Progenitor cell of endocrine pancreas (in vitro differentiated cells): ENCODE measurements around the gene CCDC158. TPM values are rescaled to one million over a fixed set of nuclear protein-coding genes. Genes with fewer than 3 reads are reported as not detected.

ENCODE experiments used
- DNase-seq: peaks from one replicate; pipeline ENCODE4 v3.0.0; 2021; ENCODE audit warnings: low spot score; ENCODE audit not compliant: unreplicated experiment
- H3K27ac Mint-ChIP-seq: 2 replicates; pipeline ENCODE4 v1.8.0; 2021; ENCODE audit warnings: mild to moderate bottlenecking, moderate library complexity, mixed read lengths
- H3K27me3 Mint-ChIP-seq: 2 replicates; pipeline ENCODE4 v1.8.0; 2021; ENCODE audit warnings: mixed read lengths
- H3K36me3 Mint-ChIP-seq: 2 replicates; pipeline ENCODE4 v1.8.0; 2022; ENCODE audit warnings: mixed read lengths; ENCODE audit not compliant: insufficient read depth
- H3K4me1 Mint-ChIP-seq: 2 replicates; pipeline ENCODE4 v1.8.0; 2021; ENCODE audit warnings: low read depth, mixed read lengths
- H3K4me3 Mint-ChIP-seq: 2 replicates; pipeline ENCODE4 v1.8.0; 2021; ENCODE audit warnings: low read depth, mild to moderate bottlenecking, moderate library complexity, mixed read lengths
- H3K9me3 Mint-ChIP-seq: 2 replicates; pipeline ENCODE4 v1.8.0; 2021; ENCODE audit warnings: low read depth, mixed read lengths
- CTCF ChIP-seq: fragments of 200-600 bp; sonication (generic); IDR thresholded peaks from one replicate; pipeline ENCODE4 v1.5.0; 2021; ENCODE audit warnings: antibody characterized with exemption, mild to moderate bottlenecking; ENCODE audit not compliant: unreplicated experiment
- total RNA-seq: library from RNA; stranded (reverse); gene quantifications from 2 replicates; pipeline ENCODE4 v1.2.1, GENCODE V29; 2021

Gene CCDC158
- total RNA-seq, 1 donor from 2014 or later: not detected

- no peak for TF ChIP-seq CTCF
- Mint-ChIP-seq H3K27ac (no peak overlapping the region), H3K36me3 (no peaks in the 10 kb centered on the region), H3K27me3 (no peaks in the 10 kb centered on the region), H3K4me1 (peaks cover 27% of the 10 kb centered on the region), H3K9me3 (peaks cover 8% of the 10 kb centered on the region), H3K4me3 (no peak overlapping the region)
- no peak for DNase-seq
Measured at GRCh38 chr4:76380561-76380960, 40.4 kb downstream of the CCDC158 start.

- Mint-ChIP-seq H3K4me1 (peaks cover 35% of the 10 kb centered on the region), H3K36me3 (no peaks in the 10 kb centered on the region), H3K27ac (no peak overlapping the region), H3K27me3 (no peaks in the 10 kb centered on the region), H3K4me3 (no peak overlapping the region), H3K9me3 (peaks cover 8% of the 10 kb centered on the region)
- DNase-seq: peak; percentile 22
- peak; percentile 87 for TF ChIP-seq CTCF
Measured at GRCh38 chr4:76377911-76378310, 43.0 kb downstream of the CCDC158 start.

- TF ChIP-seq CTCF: no peak
- Mint-ChIP-seq H3K4me3 (peak overlapping the region; percentile 35), H3K36me3 (no peaks in the 10 kb centered on the region), H3K27ac (peak overlapping the region; percentile 95), H3K4me1 (peaks cover 35% of the 10 kb centered on the region), H3K27me3 (no peaks in the 10 kb centered on the region), H3K9me3 (peaks cover 8% of the 10 kb centered on the region)
- no peak for DNase-seq
Measured at GRCh38 chr4:76377481-76377901, 43.5 kb downstream of the CCDC158 start.

- Mint-ChIP-seq H3K4me1 (peaks cover 35% of the 10 kb centered on the region), H3K27me3 (no peaks in the 10 kb centered on the region), H3K36me3 (no peaks in the 10 kb centered on the region), H3K4me3 (no peak overlapping the region), H3K9me3 (peaks cover 8% of the 10 kb centered on the region), H3K27ac (no peak overlapping the region)
- TF ChIP-seq CTCF: no peak
- no peak for DNase-seq
Measured at GRCh38 chr4:76376534-76376933, 44.4 kb downstream of the CCDC158 start.

GRCh38 chr4:76375703-76376102 lies 45.2 kb downstream of the CCDC158 start:
- Mint-ChIP-seq H3K36me3 (no peaks in the 10 kb centered on the region), H3K27me3 (no peaks in the 10 kb centered on the region), H3K9me3 (peaks cover 3% of the 10 kb centered on the region), H3K27ac (no peak overlapping the region), H3K4me1 (peaks cover 35% of the 10 kb centered on the region), H3K4me3 (no peak overlapping the region)
- DNase-seq: no peak
- no peak for TF ChIP-seq CTCF
